ENCODE results near the gene ASIC4.

Gene ASIC4, protein sequence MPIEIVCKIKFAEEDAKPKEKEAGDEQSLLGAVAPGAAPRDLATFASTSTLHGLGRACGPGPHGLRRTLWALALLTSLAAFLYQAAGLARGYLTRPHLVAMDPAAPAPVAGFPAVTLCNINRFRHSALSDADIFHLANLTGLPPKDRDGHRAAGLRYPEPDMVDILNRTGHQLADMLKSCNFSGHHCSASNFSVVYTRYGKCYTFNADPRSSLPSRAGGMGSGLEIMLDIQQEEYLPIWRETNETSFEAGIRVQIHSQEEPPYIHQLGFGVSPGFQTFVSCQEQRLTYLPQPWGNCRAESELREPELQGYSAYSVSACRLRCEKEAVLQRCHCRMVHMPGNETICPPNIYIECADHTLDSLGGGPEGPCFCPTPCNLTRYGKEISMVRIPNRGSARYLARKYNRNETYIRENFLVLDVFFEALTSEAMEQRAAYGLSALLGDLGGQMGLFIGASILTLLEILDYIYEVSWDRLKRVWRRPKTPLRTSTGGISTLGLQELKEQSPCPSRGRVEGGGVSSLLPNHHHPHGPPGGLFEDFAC

DNA sequence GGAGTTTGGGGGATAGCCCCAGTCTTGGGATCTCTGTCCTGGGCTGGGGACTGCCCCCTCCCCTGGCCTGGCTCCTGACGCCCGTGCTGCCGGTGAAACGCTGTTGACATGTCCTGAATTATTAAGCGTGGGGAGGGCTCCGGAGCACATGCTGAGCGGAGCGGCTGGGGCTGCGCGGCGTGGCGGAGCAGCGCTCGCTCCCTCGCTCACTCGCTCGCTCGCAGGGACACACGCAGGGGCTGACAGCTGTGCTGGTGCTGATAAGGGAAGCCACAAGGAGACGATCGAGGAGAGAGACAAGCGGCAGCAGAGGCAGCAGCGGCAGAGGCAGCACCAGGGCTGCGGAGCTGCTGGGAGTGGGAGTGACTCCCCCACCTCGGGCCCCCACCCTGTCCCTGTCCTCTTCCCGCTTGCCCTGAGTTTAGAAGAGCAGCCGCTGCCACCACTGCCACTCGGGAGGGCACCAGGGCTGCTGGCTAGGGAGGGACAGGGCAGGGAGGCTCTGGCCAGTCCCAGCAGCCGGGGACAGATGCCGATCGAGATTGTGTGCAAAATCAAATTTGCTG is at the start of gene ASIC4:
Gene ASIC4 (plus strand): TSS at position 287 of the 566 bp plus-strand sequence. CDS start 243 bp downstream, at position 530.
- DNase-seq (ENCODE audit: low read depth in 2 of 2): no peak

DNA sequence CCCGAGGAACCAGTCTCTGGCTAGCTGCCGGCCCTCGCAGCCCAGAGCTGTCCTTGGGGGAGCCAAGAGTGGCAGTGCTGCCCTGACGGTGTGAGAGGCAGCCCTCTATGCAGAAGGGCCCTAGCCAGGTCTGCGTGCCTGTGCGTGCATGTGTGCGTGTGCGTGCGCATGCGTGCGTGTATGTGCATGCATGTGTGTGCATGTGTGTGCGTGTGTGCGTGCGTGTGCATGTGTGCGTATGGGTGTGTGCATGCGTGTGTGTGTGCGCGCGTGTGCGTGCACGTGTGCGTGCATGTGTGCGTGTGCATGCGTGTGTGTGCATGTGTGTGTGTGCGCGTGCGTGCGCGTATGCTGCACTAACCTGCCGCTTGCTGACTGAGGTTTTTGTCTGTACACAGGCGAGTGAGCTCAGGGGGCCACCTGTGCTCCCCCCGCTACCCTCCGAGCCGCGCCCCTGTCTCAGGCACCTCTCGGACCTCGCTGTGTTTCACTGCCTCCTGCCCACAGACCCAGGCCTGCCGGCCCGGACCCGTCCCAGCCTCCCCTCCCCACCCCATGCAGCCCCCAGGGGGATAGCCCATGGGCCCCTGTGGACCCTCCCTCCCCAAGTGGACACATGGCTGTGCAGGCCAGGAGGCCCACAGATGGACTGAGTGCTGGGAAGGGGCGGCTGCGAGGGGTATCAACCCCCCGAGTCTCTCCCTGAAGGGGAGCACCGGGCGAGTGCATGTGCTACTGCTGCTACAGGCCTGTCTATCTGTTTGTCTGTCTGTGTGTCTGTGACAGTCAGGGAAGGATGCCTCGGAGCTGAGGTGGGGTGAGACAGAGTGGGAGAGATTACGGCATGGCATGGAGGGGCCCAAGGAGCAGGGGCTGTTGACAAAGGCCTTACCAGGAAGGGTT is 48.4 kb upstream of the ASIC4 start:
- DNase-seq (ENCODE audit: low read depth in 2 of 2): no peak

DNA sequence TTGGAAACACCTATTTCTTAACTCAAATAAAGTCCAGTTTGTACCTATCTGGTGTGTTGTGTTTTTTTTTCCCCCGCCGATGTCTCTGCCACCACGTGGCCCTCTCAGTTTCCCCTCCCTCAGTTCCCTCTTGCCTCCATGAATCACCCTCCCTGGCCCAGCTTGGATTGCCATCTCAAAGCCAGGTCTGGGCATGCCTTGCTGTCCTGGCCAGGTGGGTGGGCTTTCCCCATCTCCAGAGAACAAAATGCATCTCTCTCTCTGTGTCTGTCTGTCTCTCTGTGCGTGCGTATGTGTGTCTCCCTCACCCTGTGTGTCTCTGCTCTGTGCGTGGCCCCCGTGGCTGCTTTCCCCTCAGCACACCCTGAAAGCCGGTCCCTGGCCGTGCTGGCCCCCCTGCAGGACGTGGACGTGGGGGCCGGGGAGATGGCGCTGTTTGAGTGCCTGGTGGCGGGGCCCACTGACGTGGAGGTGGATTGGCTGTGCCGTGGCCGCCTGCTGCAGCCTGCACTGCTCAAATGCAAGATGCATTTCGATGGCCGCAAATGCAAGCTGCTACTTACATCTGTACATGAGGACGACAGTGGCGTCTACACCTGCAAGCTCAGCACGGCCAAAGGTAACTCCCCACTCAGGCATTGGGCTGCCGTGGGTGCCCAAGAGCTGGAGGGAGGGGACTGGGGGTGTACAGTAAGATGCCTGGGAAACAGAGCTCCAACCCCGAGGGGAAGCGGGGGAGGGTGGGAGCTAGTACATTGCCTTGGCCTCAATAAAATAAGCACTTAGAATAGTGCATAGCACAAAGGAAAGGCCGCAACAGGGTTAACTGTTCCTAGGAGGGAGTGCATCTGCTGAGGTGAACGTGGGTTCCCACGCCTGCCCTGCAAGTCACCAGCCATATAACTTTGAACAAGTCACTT is 47.2 kb upstream of the ASIC4 start:
- no peak for DNase-seq (ENCODE audit: low read depth in 2 of 2)

DNA sequence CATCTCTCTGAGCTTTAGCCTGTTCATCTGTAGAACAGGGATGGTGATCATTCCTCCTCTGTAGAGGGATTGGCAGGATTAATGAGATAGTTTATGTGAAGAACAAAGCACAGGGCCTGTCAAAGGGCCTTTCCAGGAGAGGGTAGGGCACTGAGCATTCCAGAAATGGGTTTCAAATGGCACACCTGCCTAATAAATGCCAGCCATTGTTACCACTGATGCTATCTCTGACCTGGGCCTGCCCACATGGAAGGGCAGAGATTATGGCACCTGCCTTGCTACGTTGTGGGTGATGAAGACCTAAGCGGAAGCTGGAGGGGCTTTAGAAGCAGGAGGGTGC is 46.6 kb upstream of the ASIC4 start:
- no peak for DNase-seq (ENCODE audit: low read depth in 2 of 2)

DNA sequence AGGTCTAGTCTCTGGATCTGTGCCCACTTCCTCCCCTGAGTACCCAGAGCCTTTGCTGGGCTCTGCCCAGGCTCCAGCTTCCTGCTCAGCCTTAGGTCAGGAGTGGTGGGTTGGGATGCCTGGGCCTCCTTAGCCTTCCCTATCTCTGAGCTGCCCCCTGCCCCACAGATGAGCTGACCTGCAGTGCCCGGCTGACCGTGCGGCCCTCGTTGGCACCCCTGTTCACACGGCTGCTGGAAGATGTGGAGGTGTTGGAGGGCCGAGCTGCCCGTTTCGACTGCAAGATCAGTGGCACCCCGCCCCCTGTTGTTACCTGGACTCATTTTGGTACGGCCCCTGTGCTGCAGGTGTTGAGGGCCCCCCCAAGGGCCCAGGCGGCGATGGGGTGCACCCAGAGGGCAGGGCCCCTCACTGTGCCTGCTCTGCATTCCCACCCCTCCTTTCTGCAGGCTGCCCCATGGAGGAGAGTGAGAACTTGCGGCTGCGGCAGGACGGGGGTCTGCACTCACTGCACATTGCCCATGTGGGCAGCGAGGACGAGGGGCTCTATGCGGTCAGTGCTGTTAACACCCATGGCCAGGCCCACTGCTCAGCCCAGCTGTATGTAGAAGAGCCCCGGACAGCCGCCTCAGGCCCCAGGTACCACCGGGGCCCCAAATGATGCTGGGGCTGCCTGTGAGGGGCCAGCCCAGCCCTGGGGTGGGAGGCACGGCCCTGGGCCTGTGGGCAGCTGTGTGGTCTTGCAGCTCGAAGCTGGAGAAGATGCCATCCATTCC is 45.7 kb upstream of the ASIC4 start:
- DNase-seq (ENCODE audit: low read depth in 2 of 2): no peak

DNA sequence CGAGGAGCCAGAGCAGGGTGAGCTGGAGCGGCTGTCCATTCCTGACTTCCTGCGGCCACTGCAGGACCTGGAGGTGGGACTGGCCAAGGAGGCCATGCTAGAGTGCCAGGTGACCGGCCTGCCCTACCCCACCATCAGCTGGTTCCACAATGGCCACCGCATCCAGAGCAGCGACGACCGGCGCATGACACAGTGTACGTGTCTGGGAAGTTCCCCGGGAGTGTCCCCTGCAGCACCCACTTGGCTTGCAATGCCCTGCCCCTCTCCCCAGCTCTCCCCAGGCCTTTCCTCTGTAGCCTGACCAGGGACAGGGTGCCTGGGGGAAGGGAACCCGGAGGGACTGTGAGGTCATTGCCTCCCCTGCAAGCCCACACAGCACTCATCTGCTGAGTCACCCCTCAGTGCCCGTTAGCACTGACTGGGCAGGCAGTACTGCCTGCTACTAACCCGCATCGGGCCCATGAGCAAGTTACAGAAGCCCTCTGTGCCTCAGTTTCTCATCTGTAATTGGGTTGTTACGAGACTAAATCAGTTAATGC is 45.0 kb upstream of the ASIC4 start:
- no peak for DNase-seq (ENCODE audit: low read depth in 2 of 2)

DNA sequence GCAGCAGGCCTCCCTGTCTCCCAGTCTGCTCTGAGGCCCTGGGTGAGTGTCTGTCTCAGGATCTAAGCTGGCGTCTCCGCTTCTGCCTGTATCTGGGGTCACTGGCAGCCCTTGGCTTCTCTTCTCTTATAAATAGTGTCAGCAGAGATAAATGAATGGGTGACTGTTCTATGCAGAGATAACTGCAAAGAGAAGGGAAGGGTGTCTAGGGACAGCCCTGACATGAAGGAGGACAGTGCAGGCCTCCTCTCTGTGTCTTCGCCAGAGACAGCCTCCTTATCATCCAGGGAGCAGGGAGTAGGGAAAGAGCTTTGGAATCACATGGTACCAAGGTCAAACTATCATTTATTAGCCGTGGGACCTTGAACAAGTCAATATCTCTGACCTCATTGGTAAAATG is 43.9 kb upstream of the ASIC4 start:
- no peak for DNase-seq (ENCODE audit: low read depth in 2 of 2)

DNA sequence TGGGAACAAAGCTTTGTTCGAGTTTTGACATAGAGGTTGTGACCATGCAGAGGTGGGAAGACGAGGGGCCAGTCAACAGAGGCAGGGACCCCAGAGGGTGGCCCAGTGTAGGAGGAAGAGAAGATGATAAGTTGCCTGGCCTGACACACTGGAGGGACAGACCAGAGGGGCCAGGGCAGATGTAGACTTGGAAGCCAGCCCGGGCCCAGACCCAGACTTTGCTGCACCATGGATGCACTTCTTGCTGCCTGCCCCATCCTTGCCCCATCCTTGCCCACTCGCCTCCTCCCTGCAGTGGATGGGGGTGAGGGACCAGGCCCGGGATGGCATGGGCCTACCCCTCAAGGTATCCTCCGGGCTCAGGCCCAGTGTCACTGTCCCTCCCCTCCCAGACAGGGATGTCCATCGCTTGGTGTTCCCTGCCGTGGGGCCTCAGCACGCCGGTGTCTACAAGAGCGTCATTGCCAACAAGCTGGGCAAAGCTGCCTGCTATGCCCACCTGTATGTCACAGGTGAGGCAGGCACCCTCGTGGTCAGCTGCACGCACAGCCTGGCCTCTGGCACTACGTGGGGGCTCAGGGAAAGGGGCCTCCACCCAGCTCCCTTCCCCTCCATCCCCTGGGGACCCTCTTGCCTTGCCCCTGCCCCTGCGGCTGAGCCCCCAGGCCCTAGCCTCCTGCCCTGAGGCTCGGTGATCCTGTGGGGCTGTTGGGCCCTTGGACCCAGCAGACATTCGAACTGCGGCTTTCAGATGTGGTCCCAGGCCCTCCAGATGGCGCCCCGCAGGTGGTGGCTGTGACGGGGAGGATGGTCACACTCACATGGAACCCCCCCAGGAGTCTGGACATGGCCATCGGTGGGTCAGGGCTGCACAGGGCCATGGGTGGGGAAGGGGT is 42.6 kb upstream of the ASIC4 start:
- no peak for DNase-seq (ENCODE audit: low read depth in 2 of 2)

DNA sequence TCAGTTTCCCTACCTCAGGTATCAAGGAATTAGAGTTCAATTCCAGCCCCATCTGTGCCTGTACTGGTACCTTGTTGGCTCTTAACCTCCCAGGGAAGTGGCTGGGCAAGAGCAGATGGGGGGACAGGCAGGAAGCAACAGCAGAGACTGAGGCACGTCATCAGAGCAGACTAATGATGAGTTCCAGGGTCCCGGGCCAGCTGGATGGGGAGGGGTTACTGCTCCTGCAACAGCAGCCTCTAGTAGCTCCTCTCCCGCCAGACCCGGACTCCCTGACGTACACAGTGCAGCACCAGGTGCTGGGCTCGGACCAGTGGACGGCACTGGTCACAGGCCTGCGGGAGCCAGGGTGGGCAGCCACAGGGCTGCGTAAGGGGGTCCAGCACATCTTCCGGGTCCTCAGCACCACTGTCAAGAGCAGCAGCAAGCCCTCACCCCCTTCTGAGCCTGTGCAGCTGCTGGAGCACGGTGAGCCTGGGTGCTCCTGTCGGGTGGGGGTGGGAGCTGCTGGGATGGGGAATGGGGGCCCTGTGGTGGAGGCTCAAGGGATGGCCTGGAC is 41.6 kb upstream of the ASIC4 start:
- no peak for DNase-seq (ENCODE audit: low read depth in 2 of 2)

DNA sequence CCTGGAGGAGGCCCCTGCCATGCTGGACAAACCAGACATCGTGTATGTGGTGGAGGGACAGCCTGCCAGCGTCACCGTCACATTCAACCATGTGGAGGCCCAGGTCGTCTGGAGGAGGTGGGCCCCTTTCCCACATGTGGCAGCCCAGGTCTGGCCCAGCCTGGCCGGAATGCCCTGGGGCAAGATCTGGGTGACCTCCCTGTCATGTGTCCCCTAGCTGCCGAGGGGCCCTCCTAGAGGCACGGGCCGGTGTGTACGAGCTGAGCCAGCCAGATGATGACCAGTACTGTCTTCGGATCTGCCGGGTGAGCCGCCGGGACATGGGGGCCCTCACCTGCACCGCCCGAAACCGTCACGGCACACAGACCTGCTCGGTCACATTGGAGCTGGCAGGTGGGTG is 40.8 kb upstream of the ASIC4 start:
- no peak for DNase-seq (ENCODE audit: low read depth in 2 of 2)

DNA sequence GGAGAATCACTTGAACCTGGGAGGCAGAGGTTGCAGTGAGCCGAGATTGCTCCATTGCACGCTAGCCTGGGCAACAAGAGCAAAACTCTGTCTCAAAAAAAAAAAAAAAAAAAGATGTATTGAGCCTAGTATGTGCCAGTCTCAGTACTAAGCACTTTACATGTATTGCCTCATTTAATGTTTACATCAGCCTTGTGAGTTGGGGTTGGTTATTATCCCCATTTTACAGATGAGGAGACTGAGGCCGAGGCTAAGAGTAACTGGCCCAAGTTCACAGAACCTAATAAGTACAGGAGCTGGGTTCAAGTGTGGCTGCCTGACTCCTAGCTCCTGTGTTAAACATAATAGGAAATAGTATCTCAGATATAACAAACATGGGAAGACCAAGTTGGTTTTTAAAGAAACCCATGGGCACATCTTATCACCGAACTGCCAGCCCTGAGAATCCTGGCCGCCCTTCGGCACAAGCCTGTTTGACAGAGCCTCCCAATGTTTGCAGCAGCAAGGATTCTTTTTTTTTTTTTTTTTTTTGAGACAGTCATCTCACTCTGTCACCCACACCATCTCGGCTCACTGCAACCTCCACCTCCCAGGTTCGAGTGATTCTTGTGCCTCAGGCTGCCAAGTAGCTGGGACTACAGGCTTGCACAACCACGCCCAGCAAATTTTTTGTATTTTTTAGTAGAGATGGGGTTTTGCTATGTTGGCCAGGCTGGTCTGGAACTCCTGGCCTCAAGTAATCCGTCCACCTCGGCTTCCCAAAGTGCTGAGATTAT is 39.8 kb upstream of the ASIC4 start:
- no peak for DNase-seq (ENCODE audit: low read depth in 2 of 2)

DNA sequence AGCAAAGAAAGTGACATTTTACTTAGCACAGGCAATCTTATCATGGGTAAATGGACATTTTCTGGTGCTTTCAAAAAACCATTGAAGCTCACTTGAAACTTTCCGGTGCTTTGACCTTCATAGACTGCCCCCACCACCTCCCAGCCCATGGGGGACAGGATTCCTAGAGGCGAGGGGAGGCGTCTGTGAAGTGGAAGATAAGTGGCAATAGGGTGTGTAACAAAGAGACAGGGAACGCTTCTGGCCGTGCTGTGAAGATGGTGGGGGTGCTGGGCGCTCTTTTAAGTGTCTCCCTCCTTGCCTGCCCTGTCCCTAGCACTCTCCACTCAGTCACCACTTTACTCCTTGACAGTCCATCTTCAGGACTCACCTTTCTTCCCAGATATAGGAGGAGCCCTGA is 39.0 kb upstream of the ASIC4 start:
- no peak for DNase-seq (ENCODE audit: low read depth in 2 of 2)

DNA sequence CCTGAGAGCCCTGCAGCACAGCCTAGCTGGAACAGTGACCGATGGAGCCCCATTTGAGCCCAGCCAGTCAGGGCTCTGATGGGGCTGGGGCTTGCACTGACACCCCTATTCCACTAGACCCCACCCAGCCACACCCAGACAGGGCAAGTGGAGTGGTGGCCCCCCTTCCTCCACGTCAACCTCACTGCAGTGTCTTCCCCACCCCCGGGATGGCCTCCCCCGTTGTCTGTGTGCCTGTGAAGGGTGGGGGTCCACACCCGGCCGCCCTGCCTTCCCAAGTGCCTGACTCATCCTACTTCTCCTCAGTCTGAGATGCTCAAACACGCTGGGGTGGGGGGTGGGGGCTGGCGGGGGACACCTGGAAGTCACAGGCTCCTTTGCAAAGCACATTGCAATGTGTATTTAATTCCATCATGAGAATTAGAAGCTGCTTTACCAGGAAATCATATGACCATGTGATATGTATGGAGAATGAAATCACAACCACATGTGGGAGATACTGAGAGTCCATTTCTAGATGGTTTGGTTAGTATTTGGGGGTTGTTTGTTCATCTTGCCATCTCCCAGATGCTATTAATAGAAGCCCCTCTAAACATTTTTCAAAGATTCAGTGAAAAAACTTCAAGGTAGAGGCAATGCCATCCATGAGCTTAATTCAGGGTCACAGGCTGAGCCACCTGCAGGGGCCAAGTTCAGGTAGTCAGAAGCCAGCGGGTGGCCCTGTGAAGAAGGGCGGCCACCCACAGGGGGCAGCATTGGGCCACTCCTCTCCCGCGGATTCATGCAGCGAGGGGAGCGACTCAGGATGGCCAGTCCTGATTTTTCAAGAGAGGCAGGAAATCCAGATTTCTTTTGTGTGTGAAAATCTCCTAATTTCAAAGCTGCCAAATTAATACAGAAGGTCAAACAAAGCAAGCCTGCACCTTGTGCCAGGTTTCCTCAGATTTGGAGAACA is 38.3 kb upstream of the ASIC4 start:
- no peak for DNase-seq (ENCODE audit: low read depth in 2 of 2)

DNA sequence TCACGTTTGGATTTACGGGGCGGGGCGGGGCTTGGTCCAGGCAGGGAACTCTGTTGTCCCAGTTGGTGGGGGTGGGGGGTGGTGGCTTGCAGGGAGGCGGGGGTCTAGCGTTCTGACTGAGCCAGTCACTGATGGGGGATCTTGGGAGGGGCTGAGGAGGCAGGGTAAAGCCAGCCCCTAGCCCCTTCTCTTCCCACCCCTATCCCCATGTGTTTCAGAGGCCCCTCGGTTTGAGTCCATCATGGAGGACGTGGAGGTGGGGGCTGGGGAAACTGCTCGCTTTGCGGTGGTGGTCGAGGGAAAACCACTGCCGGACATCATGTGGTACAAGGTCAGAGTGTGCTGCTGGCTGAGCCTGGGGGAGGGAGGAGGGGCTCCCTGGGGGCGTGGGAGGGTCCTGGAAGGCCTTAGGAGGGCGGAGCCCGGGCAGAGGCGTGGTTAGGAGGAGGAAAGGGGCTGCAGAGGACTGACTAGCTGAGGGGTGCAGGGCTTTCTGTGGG is 37.6 kb upstream of the ASIC4 start:
- no peak for DNase-seq (ENCODE audit: low read depth in 2 of 2)

DNA sequence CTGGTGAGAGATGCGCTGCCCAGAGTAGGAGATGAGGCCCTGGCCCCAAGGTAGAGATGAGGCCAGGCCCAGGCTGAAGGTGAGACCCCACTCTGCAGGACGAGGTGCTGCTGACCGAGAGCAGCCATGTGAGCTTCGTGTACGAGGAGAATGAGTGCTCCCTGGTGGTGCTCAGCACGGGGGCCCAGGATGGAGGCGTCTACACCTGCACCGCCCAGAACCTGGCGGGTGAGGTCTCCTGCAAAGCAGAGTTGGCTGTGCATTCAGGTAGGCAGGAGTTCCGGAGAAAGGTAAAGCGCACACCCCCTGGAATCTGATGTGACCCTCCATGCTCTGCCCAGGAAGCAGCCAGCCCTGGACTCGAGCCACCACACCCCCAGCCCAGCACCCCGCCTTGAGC is 37.1 kb upstream of the ASIC4 start:
- no peak for DNase-seq (ENCODE audit: low read depth in 2 of 2)

DNA sequence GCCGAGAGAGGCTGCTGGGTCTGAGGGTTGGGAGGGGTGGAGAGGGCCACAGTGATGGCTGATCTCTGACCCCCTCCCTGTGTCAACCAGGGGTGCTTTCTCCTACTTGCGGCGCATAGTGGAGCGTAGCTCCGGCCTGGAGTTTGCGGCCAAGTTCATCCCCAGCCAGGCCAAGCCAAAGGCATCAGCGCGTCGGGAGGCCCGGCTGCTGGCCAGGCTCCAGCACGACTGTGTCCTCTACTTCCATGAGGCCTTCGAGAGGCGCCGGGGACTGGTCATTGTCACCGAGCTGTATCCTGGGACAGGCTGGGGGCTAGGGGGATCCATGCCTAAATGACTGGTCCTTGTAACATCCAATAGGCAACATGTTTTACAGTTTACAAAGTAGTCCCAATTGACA is 36.5 kb upstream of the ASIC4 start:
- DNase-seq (ENCODE audit: low read depth in 2 of 2): no peak

DNA sequence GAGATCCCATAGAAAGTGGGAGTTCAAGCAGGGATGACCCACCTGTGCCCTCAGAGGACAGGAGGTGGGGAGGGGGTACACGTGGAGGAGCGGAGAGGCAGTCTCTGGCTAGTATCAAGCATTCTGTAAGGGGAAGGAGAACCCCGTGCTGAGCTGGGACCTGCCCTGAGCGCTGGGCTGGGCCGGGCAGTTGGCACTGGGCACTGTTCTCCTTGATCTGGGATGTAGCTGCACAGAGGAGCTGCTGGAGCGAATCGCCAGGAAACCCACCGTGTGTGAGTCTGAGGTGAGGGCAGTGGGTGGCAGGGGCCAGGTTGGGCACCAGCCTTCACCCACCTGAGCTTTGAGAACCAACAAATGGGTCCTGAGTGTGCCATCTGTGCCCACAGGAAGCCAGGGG is 35.4 kb upstream of the ASIC4 start:
- no peak for DNase-seq (ENCODE audit: low read depth in 2 of 2)

Measured in activated CD8-positive, alpha-beta memory T cell treated with anti-CD3 and anti-CD28 coated beads for 4 hours (primary cell).